GM12878 (cell line): Measurements from ENCODE around the gene IRF2BPL. TPM values are rescaled to one million over a fixed set of nuclear protein-coding genes. Genes with fewer than 3 reads are reported as not detected.

ENCODE experiments used
- ATAC-seq: fragments of 200-7000 bp; cut with Tn5 transposase; 3 replicates; pipeline ENCODE4 v1.9.1; 2020; ENCODE audit warnings: mild to moderate bottlenecking, moderate library complexity
- BruUV-seq: library from RNA; stranded (reverse); fragments of 400-500 nt; replicated peaks from 2 replicates; lab custom pipeline; 2021; lab: Mats Ljungman, UMichigan
- CTCF ChIA-PET: fragments of 300-600 bp; sonication (Branson Sonifier 250); formaldehyde crosslinking; extraction: SDS; loops from one replicate; lab custom pipeline; 2021; ENCODE audit warnings: inconsistent platforms; lab: Yijun Ruan, JAX
- POLR2A ChIA-PET: fragments of 350-600 bp; formaldehyde crosslinking; extraction: SDS; loops from one replicate; lab custom pipeline; 2021; ENCODE audit warnings: inconsistent platforms; lab: Charles Lee
- RAD21 ChIA-PET: fragments of 300-600 bp; sonication (Branson Sonifier 250); formaldehyde crosslinking; loops from one replicate; lab custom pipeline; 2023; ENCODE audit warnings: antibody characterized with exemption; ENCODE audit not compliant: unreplicated experiment; lab: Charles Lee
- SMC1A ChIA-PET: fragments of 300-600 bp; sonication (Branson Sonifier 250); formaldehyde crosslinking; loops from one replicate; lab custom pipeline; 2023; ENCODE audit not compliant: unreplicated experiment, uncharacterized antibody; lab: Charles Lee
- DNase-seq: peaks from one replicate; pipeline ENCODE4 v3.0.0-alpha.2; 2011; ENCODE audit warnings: low read depth, low spot score
- FAIRE-seq: peaks from 3 replicates; lab custom pipeline; 2011; peaks lifted over from hg19 to GRCh38; lab: Jason Lieb, UNC
- H2AFZ ChIP-seq: 2 replicates; pipeline ENCODE4 v1.6.0; 2011; ENCODE audit warnings: low read depth, low read length, control low read depth; ENCODE audit not compliant: control insufficient read depth
- H3K27ac ChIP-seq: 2 replicates; pipeline ENCODE4 v1.5.1; 2011; ENCODE audit warnings: control low read depth; ENCODE audit not compliant: control insufficient read depth, insufficient read depth
- H3K27me3 ChIP-seq, 2 experiments: replicated peaks in 1 of 2; 2 replicates each; pipeline versions ENCODE4 v1.6.0 to v1.6.1; 2011; ENCODE audit warnings: low read length in 1 of 2; ENCODE audit not compliant: control insufficient read depth in 2 of 2, insufficient read depth in 2 of 2
- H3K36me3 ChIP-seq, 2 experiments: 2 replicates each; pipeline ENCODE4 v1.5.1; 2011; ENCODE audit warnings: low read length in 1 of 2; ENCODE audit not compliant: control insufficient read depth in 2 of 2, insufficient read depth in 2 of 2
- H3K4me1 ChIP-seq: 2 replicates; pipeline ENCODE4 v1.6.1; 2011; ENCODE audit warnings: mild to moderate bottlenecking, low read length, moderate library complexity, mixed read lengths; ENCODE audit not compliant: control insufficient read depth, insufficient read depth
- H3K4me2 ChIP-seq: 2 replicates; pipeline ENCODE4 v1.6.0; 2011; ENCODE audit warnings: control low read depth; ENCODE audit not compliant: control insufficient read depth, insufficient read depth
- H3K4me3 ChIP-seq: fragments of 200-600 bp; sonication (generic); 2 replicates; pipeline ENCODE4 v1.5.1; 2016
- H3K79me2 ChIP-seq: 2 replicates; pipeline ENCODE4 v1.6.0; 2011; ENCODE audit warnings: low read length; ENCODE audit not compliant: control insufficient read depth, insufficient read depth
- H3K9ac ChIP-seq: 2 replicates; pipeline ENCODE4 v1.8.0; 2011; ENCODE audit warnings: low read length, control low read depth, mixed read lengths; ENCODE audit not compliant: control insufficient read depth, insufficient read depth
- H3K9me3 ChIP-seq: replicated peaks from 3 replicates; pipeline ENCODE4 v1.5.1; 2011; ENCODE audit warnings: mild to moderate bottlenecking, low read length; ENCODE audit not compliant: control insufficient read depth, insufficient read depth
- H4K20me1 ChIP-seq: 2 replicates; pipeline ENCODE4 v1.6.0; 2011; ENCODE audit not compliant: control insufficient read depth, insufficient read depth
- HCFC1 ChIP-seq: fragments of 150-350 bp; IDR thresholded peaks from 2 replicates; pipeline ENCODE4 v1.6.1; 2014; ENCODE audit warnings: low read length
- MEF2A ChIP-seq: IDR thresholded peaks from 2 replicates; pipeline ENCODE4 v1.6.1; 2011; ENCODE audit warnings: low read depth, mild to moderate bottlenecking, low read length, moderate library complexity; ENCODE audit not compliant: insufficient read depth
- MTA2 ChIP-seq: fragments of 450-650 bp; IDR thresholded peaks from 2 replicates; pipeline ENCODE4 v1.6.1; 2016; ENCODE audit warnings: low read depth, mild to moderate bottlenecking, moderate library complexity
- NFXL1 ChIP-seq: fragments of 450-650 bp; IDR thresholded peaks from 2 replicates; pipeline ENCODE4 v1.6.1; 2017; ENCODE audit warnings: antibody characterized with exemption, mild to moderate bottlenecking, borderline replicate concordance
- POU2F2 ChIP-seq: IDR thresholded peaks from 3 replicates; pipeline ENCODE4 v1.6.1; 2011; ENCODE audit warnings: low read depth, mild to moderate bottlenecking, low read length, borderline replicate concordance
- RAD51 ChIP-seq: fragments of 450-650 bp; IDR thresholded peaks from 2 replicates; pipeline ENCODE4 v1.6.1; 2016; ENCODE audit warnings: moderate library complexity, mild to moderate bottlenecking, inconsistent platforms
- RFX5 ChIP-seq: IDR thresholded peaks from 2 replicates; pipeline ENCODE4 v1.6.1; 2011; ENCODE audit warnings: low read depth, low read length, improper control_type of control experiment
- SPI1 ChIP-seq: IDR thresholded peaks from 2 replicates; pipeline ENCODE4 v1.6.1; 2011; ENCODE audit warnings: low read depth, mild to moderate bottlenecking, low read length, moderate library complexity, borderline replicate concordance; ENCODE audit not compliant: insufficient read depth
- SREBF1 ChIP-seq: IDR thresholded peaks from 2 replicates; pipeline ENCODE4 v1.6.1; 2012; ENCODE audit warnings: mild to moderate bottlenecking, low read length
- TAF1 ChIP-seq: IDR thresholded peaks from 2 replicates; pipeline ENCODE4 v1.6.1; 2011; ENCODE audit warnings: mild to moderate bottlenecking, low read depth, low read length, borderline replicate concordance
- TBL1XR1 ChIP-seq: IDR thresholded peaks from 2 replicates; pipeline ENCODE4 v1.6.1; 2012; ENCODE audit warnings: low read depth, low read length, improper control_type of control experiment
- YBX1 ChIP-seq: fragments of 450-650 bp; IDR thresholded peaks from 2 replicates; pipeline ENCODE4 v1.6.1; 2016; ENCODE audit warnings: antibody characterized with exemption
- YY1 ChIP-seq: IDR thresholded peaks from 2 replicates; pipeline ENCODE4 v1.6.1; 2011; ENCODE audit warnings: low read depth, mild to moderate bottlenecking, low read length
- WGBS: methylation state at CpG from one replicate; pipeline ENCODE4 v1.1.6; 2016; ENCODE audit warnings: low lambda C conversion rate; ENCODE audit not compliant: insufficient replicate concordance, insufficient coverage; ENCODE audit errors: missing lambda C conversion rate; 5-methylcytosine and 5-hydroxymethylcytosine counted together
- in situ Hi-C: fragments of 300-500 bp; cut with MboI; formaldehyde crosslinking; loops from 9 replicates; pipeline ENCODE4 v1.14.3; 2018; ENCODE audit warnings: mixed read lengths
- intact Hi-C: fragments of 100-400 bp; cut with micrococcal nuclease; formaldehyde crosslinking; loops from one replicate; pipeline ENCODE4 v1.14.2; 2022; ENCODE audit not compliant: unreplicated experiment
- polyA plus RNA-seq, 11 experiments: library from polyadenylated mRNA; depleted of rRNA in 4 of 11; unstranded in 6 of 11; stranded (reverse) in 5 of 11; fragments of >200 nt; fragmentation: Nextera tagmentation in 4 of 11; fragmentation: Illumina TruSeq in 1 of 11; extraction: Ambion mirVana in 4 of 11; extraction: Trizol in 1 of 11; gene quantifications; 1 replicate in 1 of 11; 2 replicates in 10 of 11; pipeline versions ENCODE4 v1.2.1 to v1.2.3, GENCODE V29; 2011 to 2016; ENCODE audit warnings: inconsistent platforms in 2 of 11, missing spikeins in 2 of 11, low read depth in 1 of 11
- total RNA-seq, 4 experiments: library from RNA; depleted of rRNA in 3 of 4; stranded (reverse); fragments of >200 nt in 3 of 4; fragmentation: Illumina TruSeq in 1 of 4; extraction: Trizol in 1 of 4; gene quantifications; 2 replicates each; pipeline versions ENCODE4 v1.2.1 to v1.2.3, GENCODE V29; 2013 to 2021
- TF ChIP-seq, protein P1 (sequence below): fragments of 450-650 bp; IDR thresholded peaks from 2 replicates; pipeline ENCODE4 v1.6.1; 2018; ENCODE audit warnings: borderline replicate concordance, mild to moderate bottlenecking; ENCODE audit not compliant: partially characterized antibody
- TF ChIP-seq, protein P2 (sequence below): fragments of 450-650 bp; IDR thresholded peaks from 2 replicates; pipeline ENCODE4 v1.6.1; 2017; ENCODE audit warnings: mild to moderate bottlenecking
- TF ChIP-seq, protein P3 (sequence below): IDR thresholded peaks from 2 replicates; pipeline ENCODE4 v1.6.1; 2012; ENCODE audit warnings: improper control_type of control experiment, low read depth, low read length; ENCODE audit not compliant: insufficient replicate concordance

The IRF2BPL gene
- total and polyA plus RNA-seq, 10 of the 15 experiments (the other 5 are each of a cell fraction or from before 2014, with no cell fraction given) = 1.2 to 34.5 (median 3.1) TPM

DNA sequence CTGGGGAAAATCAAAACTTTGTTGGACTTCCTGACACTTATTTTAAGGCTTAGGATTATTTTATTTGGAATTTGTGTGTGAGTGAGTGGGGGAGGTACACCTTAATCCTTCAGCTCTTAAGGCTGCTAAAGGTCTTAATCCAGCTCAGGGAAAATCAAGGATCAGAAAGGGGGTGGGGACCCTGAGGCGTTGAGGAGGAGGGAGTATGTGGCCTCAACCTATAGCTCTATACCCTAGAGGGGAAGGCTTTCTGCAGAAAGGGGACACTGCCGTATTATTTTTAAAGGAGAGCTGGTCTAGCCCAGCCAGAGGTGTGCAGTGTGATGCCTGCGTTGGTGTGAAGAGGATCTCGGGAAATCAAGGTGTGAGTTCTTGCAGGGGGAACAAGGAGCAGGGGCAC lies 20.0 kb downstream of the IRF2BPL start:
- H3K4me1 ChIP-seq = no peaks in the 10 kb centered on the region
- H3K27me3 ChIP-seq = no peaks in the 10 kb centered on the region
- H4K20me1 ChIP-seq = no peaks in the 10 kb centered on the region
- no peak overlapping the region for H3K27ac ChIP-seq
- FAIRE-seq (no peak), ATAC-seq (no peak), DNase-seq (no peak)
- no peaks in the 10 kb centered on the region for H3K79me2 ChIP-seq
- intact Hi-C loops = no loop called here
- no peaks in the 10 kb centered on the region for H3K36me3 ChIP-seq
- no peak overlapping the region for H3K4me2 ChIP-seq
- no TSS peak for BruUV-seq
- ChIA-PET CTCF (interaction anchor here (0.8 to 1.6 kb wide), 3 partner anchors 10 to 53 kb away, joined by 3 to 5 read pairs (median 3); no protein-coding TSS in a partner anchor), RAD21 (interaction anchor here (0.9 to 1.5 kb wide), 2 partner anchors 31 to 44 kb away, joined by 3 to 4 read pairs; no protein-coding TSS in a partner anchor), SMC1A (interaction anchor here (0.9 to 2.5 kb wide), 7 partner anchors 8 to 39 kb away, joined by 3 to 7 read pairs (median 3); no protein-coding TSS in a partner anchor), POLR2A (interaction anchor here (0.6 to 1.4 kb wide), 3 partner anchors 10 to 44 kb away, joined by 3 to 5 read pairs (median 3); no protein-coding TSS in a partner anchor)
- 60% methylated on average over 4 of the region's 4 CpGs for WGBS
- no peak overlapping the region for H3K9ac ChIP-seq
- H3K9me3 ChIP-seq = no peaks in the 10 kb centered on the region
- no peak overlapping the region for H3K4me3 ChIP-seq
- no peak overlapping the region for H2AFZ ChIP-seq
- in situ Hi-C loops = no loop called here
- TF ChIP-seq TAF1 = no peak
- TF ChIP-seq YY1 = no peak
- no peak for TF ChIP-seq MTA2
- TF ChIP-seq, protein P1, sequence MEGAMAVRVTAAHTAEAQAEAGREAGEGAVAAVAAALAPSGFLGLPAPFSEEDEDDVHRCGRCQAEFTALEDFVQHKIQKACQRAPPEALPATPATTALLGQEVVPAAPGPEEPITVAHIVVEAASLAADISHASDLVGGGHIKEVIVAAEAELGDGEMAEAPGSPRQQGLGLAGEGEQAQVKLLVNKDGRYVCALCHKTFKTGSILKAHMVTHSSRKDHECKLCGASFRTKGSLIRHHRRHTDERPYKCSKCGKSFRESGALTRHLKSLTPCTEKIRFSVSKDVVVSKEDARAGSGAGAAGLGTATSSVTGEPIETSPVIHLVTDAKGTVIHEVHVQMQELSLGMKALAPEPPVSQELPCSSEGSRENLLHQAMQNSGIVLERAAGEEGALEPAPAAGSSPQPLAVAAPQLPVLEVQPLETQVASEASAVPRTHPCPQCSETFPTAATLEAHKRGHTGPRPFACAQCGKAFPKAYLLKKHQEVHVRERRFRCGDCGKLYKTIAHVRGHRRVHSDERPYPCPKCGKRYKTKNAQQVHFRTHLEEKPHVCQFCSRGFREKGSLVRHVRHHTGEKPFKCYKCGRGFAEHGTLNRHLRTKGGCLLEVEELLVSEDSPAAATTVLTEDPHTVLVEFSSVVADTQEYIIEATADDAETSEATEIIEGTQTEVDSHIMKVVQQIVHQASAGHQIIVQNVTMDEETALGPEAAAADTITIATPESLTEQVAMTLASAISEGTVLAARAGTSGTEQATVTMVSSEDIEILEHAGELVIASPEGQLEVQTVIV = no peak
- TF ChIP-seq HCFC1 = no peak
- no peak for TF ChIP-seq RFX5
- TF ChIP-seq, protein P2, sequence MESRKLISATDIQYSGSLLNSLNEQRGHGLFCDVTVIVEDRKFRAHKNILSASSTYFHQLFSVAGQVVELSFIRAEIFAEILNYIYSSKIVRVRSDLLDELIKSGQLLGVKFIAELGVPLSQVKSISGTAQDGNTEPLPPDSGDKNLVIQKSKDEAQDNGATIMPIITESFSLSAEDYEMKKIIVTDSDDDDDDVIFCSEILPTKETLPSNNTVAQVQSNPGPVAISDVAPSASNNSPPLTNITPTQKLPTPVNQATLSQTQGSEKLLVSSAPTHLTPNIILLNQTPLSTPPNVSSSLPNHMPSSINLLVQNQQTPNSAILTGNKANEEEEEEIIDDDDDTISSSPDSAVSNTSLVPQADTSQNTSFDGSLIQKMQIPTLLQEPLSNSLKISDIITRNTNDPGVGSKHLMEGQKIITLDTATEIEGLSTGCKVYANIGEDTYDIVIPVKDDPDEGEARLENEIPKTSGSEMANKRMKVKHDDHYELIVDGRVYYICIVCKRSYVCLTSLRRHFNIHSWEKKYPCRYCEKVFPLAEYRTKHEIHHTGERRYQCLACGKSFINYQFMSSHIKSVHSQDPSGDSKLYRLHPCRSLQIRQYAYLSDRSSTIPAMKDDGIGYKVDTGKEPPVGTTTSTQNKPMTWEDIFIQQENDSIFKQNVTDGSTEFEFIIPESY = no peak
- TF ChIP-seq TBL1XR1 = no peak
- TF ChIP-seq POU2F2 = no peak
- TF ChIP-seq NFXL1 = no peak
- TF ChIP-seq SPI1 = no peak
- TF ChIP-seq SREBF1 = no peak
- TF ChIP-seq MEF2A = no peak
- no peak for TF ChIP-seq YBX1
- TF ChIP-seq, protein P3, sequence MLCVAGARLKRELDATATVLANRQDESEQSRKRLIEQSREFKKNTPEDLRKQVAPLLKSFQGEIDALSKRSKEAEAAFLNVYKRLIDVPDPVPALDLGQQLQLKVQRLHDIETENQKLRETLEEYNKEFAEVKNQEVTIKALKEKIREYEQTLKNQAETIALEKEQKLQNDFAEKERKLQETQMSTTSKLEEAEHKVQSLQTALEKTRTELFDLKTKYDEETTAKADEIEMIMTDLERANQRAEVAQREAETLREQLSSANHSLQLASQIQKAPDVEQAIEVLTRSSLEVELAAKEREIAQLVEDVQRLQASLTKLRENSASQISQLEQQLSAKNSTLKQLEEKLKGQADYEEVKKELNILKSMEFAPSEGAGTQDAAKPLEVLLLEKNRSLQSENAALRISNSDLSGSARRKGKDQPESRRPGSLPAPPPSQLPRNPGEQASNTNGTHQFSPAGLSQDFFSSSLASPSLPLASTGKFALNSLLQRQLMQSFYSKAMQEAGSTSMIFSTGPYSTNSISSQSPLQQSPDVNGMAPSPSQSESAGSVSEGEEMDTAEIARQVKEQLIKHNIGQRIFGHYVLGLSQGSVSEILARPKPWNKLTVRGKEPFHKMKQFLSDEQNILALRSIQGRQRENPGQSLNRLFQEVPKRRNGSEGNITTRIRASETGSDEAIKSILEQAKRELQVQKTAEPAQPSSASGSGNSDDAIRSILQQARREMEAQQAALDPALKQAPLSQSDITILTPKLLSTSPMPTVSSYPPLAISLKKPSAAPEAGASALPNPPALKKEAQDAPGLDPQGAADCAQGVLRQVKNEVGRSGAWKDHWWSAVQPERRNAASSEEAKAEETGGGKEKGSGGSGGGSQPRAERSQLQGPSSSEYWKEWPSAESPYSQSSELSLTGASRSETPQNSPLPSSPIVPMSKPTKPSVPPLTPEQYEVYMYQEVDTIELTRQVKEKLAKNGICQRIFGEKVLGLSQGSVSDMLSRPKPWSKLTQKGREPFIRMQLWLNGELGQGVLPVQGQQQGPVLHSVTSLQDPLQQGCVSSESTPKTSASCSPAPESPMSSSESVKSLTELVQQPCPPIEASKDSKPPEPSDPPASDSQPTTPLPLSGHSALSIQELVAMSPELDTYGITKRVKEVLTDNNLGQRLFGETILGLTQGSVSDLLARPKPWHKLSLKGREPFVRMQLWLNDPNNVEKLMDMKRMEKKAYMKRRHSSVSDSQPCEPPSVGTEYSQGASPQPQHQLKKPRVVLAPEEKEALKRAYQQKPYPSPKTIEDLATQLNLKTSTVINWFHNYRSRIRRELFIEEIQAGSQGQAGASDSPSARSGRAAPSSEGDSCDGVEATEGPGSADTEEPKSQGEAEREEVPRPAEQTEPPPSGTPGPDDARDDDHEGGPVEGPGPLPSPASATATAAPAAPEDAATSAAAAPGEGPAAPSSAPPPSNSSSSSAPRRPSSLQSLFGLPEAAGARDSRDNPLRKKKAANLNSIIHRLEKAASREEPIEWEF = no peak
- no peak for TF ChIP-seq RAD51
